ENCODE data around the gene TAGLN2. TPM values are rescaled to one million over a fixed set of nuclear protein-coding genes. Genes with fewer than 3 reads are reported as not detected.

TAGLN2 gene
- total and polyA plus RNA-seq, 9 of the 15 experiments (the other 6 are each of a cell fraction or from before 2014, with no cell fraction given): 192 to 683 (median 455) TPM

GRCh38 chr1:159883134-159883533 lies 42.2 kb downstream of the TAGLN2 start:
- Histone ChIP-seq H3K36me3 (ENCODE audit: control insufficient read depth, insufficient read depth, low read length) (no peaks in the 10 kb centered on the region), H3K27me3 (ENCODE audit: control insufficient read depth in 2 of 2, insufficient read depth in 2 of 2, low read length in 2 of 2) (no peaks in the 10 kb centered on the region), H3K4me1 (replicated peaks in 1 of 2; ENCODE audit: control insufficient read depth in 2 of 2, insufficient read depth in 2 of 2, low read length in 2 of 2) (peaks cover 4 to 39% of the 10 kb centered on the region in 2 experiments; a peak in 4 of 5 replicates), H2AFZ (ENCODE audit: low read depth, low read length) (no peak overlapping the region), H3K9me1 (ENCODE audit: control insufficient read depth, insufficient read depth, low read length) (no peaks in the 10 kb centered on the region), H3K9me3 (replicated peaks; ENCODE audit: control insufficient read depth, insufficient read depth, low read depth, low read length) (no peaks in the 10 kb centered on the region), H3K79me2 (ENCODE audit: control insufficient read depth, insufficient read depth, low read length) (no peaks in the 10 kb centered on the region), H3K9ac (ENCODE audit: insufficient read depth in 1 of 2, low read depth in 2 of 2, low read length in 2 of 2) (no peak overlapping the region), H3K4me2 (ENCODE audit: insufficient read depth, low read length) (no peak overlapping the region), H3K27ac (ENCODE audit: extremely low read depth, low read depth, low read length) (no peak overlapping the region), H3K4me3 (no peak overlapping the region), H4K20me1 (replicated peaks; ENCODE audit: control insufficient read depth, insufficient read depth, low read length) (no peaks in the 10 kb centered on the region)
- POLR2A ChIA-PET: no interaction called here
- intact Hi-C loops (cut with micrococcal nuclease) (no loop called here), in situ Hi-C loops (cut with MboI) (no loop called here)
- 23% methylated on average over 4 of the region's 4 CpGs for WGBS (ENCODE audit: insufficient coverage, low coverage, missing lambda C conversion rate)
- TF ChIP-seq ZNF24 (IDR thresholded peaks at IDR 0.05): peak; percentile 92
- no peak for TF ChIP-seq THAP7 (CRISPR knock-in tag; IDR thresholded peaks at IDR 0.05)
- no peak for TF ChIP-seq TAF7 (tag; IDR thresholded peaks at IDR 0.05)
- DNase-seq (ENCODE audit: extremely low read depth in 1 of 4, low spot score in 3 of 4) (no peak), FAIRE-seq (no peak), ATAC-seq (no peak)
- CTCF ChIA-PET (ENCODE audit: low intra/inter-chr PET ratio): no interaction called here
- BruUV-seq (replicated peaks): no TSS peak

GRCh38 chr1:159882527-159882862 lies 42.8 kb downstream of the TAGLN2 start:
- intact Hi-C loops (cut with micrococcal nuclease) (no loop called here), in situ Hi-C loops (cut with MboI) (no loop called here)
- Histone ChIP-seq H4K20me1 (replicated peaks; ENCODE audit: control insufficient read depth, insufficient read depth, low read length) (no peaks in the 10 kb centered on the region), H3K4me1 (replicated peaks in 1 of 2; ENCODE audit: control insufficient read depth in 2 of 2, insufficient read depth in 2 of 2, low read length in 2 of 2) (peaks cover 4 to 43% of the 10 kb centered on the region in 2 experiments; a peak in 4 of 5 replicates), H3K9me1 (ENCODE audit: control insufficient read depth, insufficient read depth, low read length) (no peaks in the 10 kb centered on the region), H3K9me3 (replicated peaks; ENCODE audit: control insufficient read depth, insufficient read depth, low read depth, low read length) (no peaks in the 10 kb centered on the region), H3K4me3 (no peak overlapping the region), H3K9ac (ENCODE audit: insufficient read depth in 1 of 2, low read depth in 2 of 2, low read length in 2 of 2) (no peak overlapping the region), H3K36me3 (ENCODE audit: control insufficient read depth, insufficient read depth, low read length) (no peaks in the 10 kb centered on the region), H3K79me2 (ENCODE audit: control insufficient read depth, insufficient read depth, low read length) (no peaks in the 10 kb centered on the region), H2AFZ (ENCODE audit: low read depth, low read length) (peak overlapping the region; percentile 49; the same call in 1 of the 2 replicates), H3K27ac (ENCODE audit: extremely low read depth, low read depth, low read length) (no peak overlapping the region), H3K27me3 (ENCODE audit: control insufficient read depth in 2 of 2, insufficient read depth in 2 of 2, low read length in 2 of 2) (no peaks in the 10 kb centered on the region), H3K4me2 (ENCODE audit: insufficient read depth, low read length) (no peak overlapping the region; the same call in 1 of the 2 replicates)
- FAIRE-seq (no peak), DNase-seq (ENCODE audit: extremely low read depth in 1 of 4, low spot score in 3 of 4) (no peak), ATAC-seq (no peak)
- WGBS (ENCODE audit: insufficient coverage, low coverage, missing lambda C conversion rate): 8% methylated on average over 2 of the region's 2 CpGs
- CTCF ChIA-PET (ENCODE audit: low intra/inter-chr PET ratio): no interaction called here
- BruUV-seq (replicated peaks): no TSS peak
- POLR2A ChIA-PET: no interaction called here
- TF ChIP-seq PPARD (CRISPR knock-in tag; IDR thresholded peaks at IDR 0.05): no peak
- no peak for TF ChIP-seq SMARCE1 (IDR thresholded peaks at IDR 0.05)
- TF ChIP-seq CEBPG (CRISPR knock-in tag; IDR thresholded peaks at IDR 0.05): no peak
- TF ChIP-seq CEBPG (tag; conservative IDR thresholded peaks at IDR 0.05 in 1 of 2, IDR thresholded peaks at IDR 0.05 in 1 of 2): peak; percentile 55 to 88
- no peak for TF ChIP-seq BRCA1 (IDR thresholded peaks at IDR 0.05)
- TF ChIP-seq BRCA1 (CRISPR knock-in tag; IDR thresholded peaks at IDR 0.05): no peak
- no peak for TF ChIP-seq KDM5B (IDR thresholded peaks at IDR 0.05; ENCODE audit: insufficient replicate concordance, low read depth, low read length)
- no peak for TF ChIP-seq ZNF778 (CRISPR knock-in tag; IDR thresholded peaks at IDR 0.05)
- TF ChIP-seq SAFB (IDR thresholded peaks at IDR 0.05; ENCODE audit: borderline replicate concordance, low read depth, low read length): no peak
- TF ChIP-seq MAFG (tag; conservative IDR thresholded peaks at IDR 0.05): peak; percentile 51
- TF ChIP-seq ARNT (IDR thresholded peaks at IDR 0.05): no peak
- TF ChIP-seq U2AF2 (optimal IDR thresholded peaks at IDR 0.05; ENCODE audit: low read depth, low read length): no peak
- TF ChIP-seq, protein P1, sequence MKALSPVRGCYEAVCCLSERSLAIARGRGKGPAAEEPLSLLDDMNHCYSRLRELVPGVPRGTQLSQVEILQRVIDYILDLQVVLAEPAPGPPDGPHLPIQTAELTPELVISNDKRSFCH (CRISPR knock-in tag; IDR thresholded peaks at IDR 0.05): no peak
- TF ChIP-seq, protein P1 (tag; IDR thresholded peaks at IDR 0.05): no peak
- TF ChIP-seq, protein P2, sequence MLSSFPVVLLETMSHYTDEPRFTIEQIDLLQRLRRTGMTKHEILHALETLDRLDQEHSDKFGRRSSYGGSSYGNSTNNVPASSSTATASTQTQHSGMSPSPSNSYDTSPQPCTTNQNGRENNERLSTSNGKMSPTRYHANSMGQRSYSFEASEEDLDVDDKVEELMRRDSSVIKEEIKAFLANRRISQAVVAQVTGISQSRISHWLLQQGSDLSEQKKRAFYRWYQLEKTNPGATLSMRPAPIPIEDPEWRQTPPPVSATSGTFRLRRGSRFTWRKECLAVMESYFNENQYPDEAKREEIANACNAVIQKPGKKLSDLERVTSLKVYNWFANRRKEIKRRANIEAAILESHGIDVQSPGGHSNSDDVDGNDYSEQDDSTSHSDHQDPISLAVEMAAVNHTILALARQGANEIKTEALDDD (IDR thresholded peaks at IDR 0.05): no peak
